HepG2 (cell line): ENCODE measurements around the gene STEAP1B. TPM values are rescaled to one million over a fixed set of nuclear protein-coding genes. Genes with fewer than 3 reads are reported as not detected.

Experiments
- ATAC-seq: fragments of 200-7000 bp; cut with Tn5 transposase; 3 replicates; pipeline ENCODE4 v1.9.1; 2020; ENCODE audit warnings: mild to moderate bottlenecking, moderate library complexity
- BruUV-seq: library from RNA; stranded (reverse); fragments of 400-500 nt; replicated peaks from 2 replicates; lab custom pipeline; 2021; lab: Mats Ljungman, UMichigan
- CTCF ChIA-PET: fragments of 300-600 bp; formaldehyde crosslinking; extraction: SDS; loops from one replicate; lab custom pipeline; 2021; ENCODE audit warnings: low total read pairs, inconsistent platforms, low intra/inter-chr PET ratio; lab: Yijun Ruan, JAX
- POLR2A ChIA-PET: fragments of 350-600 bp; sonication (Branson Sonifier 250); formaldehyde crosslinking; loops from one replicate; lab custom pipeline; 2020; ENCODE audit warnings: antibody characterized with exemption, inconsistent platforms; lab: Yijun Ruan, JAX
- DNase-seq: peaks from one replicate; pipeline ENCODE4 v3.0.0-alpha.2; 2015; ENCODE audit warnings: low spot score
- FAIRE-seq: peaks from 3 replicates; lab custom pipeline; 2011; peaks lifted over from hg19 to GRCh38; lab: Jason Lieb, UNC
- H2AFZ ChIP-seq: one replicate; pipeline ENCODE4 v1.6.1; 2011; ENCODE audit warnings: low read length, inconsistent platforms
- H3K27ac ChIP-seq: fragments of 300-600 bp; 3 replicates; pipeline ENCODE4 v1.8.0; 2011; ENCODE audit warnings: mixed run types, mild to moderate bottlenecking, mixed read lengths, low read length, inconsistent platforms; ENCODE audit not compliant: insufficient read depth; ENCODE audit errors: extremely low read length
- H3K27me3 ChIP-seq, 2 experiments: fragments of 200-600 bp in 1 of 2; 2 replicates in 1 of 2; 3 replicates in 1 of 2; pipeline versions ENCODE4 v1.6.0 to v1.8.0; 2011; ENCODE audit warnings: low read length in 2 of 2, mild to moderate bottlenecking in 2 of 2, moderate library complexity in 2 of 2, inconsistent platforms in 1 of 2; ENCODE audit not compliant: insufficient read depth in 2 of 2, control insufficient read depth in 1 of 2
- H3K36me3 ChIP-seq, 2 experiments: fragments of 200-600 bp in 1 of 2; replicated peaks in 1 of 2; 2 replicates in 1 of 2; 3 replicates in 1 of 2; pipeline versions ENCODE4 v1.5.1 to v1.8.0; 2011; ENCODE audit warnings: low read length in 2 of 2, inconsistent platforms in 1 of 2; ENCODE audit not compliant: insufficient read depth in 2 of 2, control insufficient read depth in 1 of 2
- H3K4me1 ChIP-seq: 2 replicates; pipeline ENCODE4 v1.5.1; 2012; ENCODE audit warnings: low read length, inconsistent platforms; ENCODE audit not compliant: insufficient read depth
- H3K4me2 ChIP-seq: 2 replicates; pipeline ENCODE4 v1.6.0; 2011; ENCODE audit warnings: low read depth, low read length, inconsistent platforms
- H3K4me3 ChIP-seq, 3 experiments: fragments of 200-600 bp in 1 of 3; sonication (generic), shearing (Covaris generic) in 1 of 3; replicated peaks in 1 of 3; 2 replicates each; pipeline ENCODE4 v1.5.1; 2011 to 2016; ENCODE audit warnings: low read length in 3 of 3, inconsistent platforms in 2 of 3, low read depth in 2 of 3, mild to moderate bottlenecking in 2 of 3, control low read depth in 1 of 3, mixed read lengths in 1 of 3; ENCODE audit not compliant: insufficient read depth in 1 of 3
- H3K79me2 ChIP-seq: one replicate; pipeline ENCODE4 v1.6.1; 2011; ENCODE audit warnings: low read length, inconsistent platforms; ENCODE audit not compliant: insufficient read depth
- H3K9ac ChIP-seq: 2 replicates; pipeline ENCODE4 v1.6.0; 2011; ENCODE audit warnings: mild to moderate bottlenecking, low read depth, low read length, inconsistent platforms; ENCODE audit not compliant: insufficient read depth
- H3K9me3 ChIP-seq: 2 replicates; pipeline ENCODE4 v1.5.1; 2012; ENCODE audit warnings: mild to moderate bottlenecking, low read length
- H4K20me1 ChIP-seq: 2 replicates; pipeline ENCODE4 v1.6.0; 2011; ENCODE audit warnings: inconsistent platforms, mild to moderate bottlenecking, low read length, moderate library complexity; ENCODE audit not compliant: insufficient read depth
- ELF3 ChIP-seq: IDR thresholded peaks from 2 replicates; pipeline ENCODE4 v1.6.1; 2016; ENCODE audit warnings: missing genetic modification reagents, missing compliant biosample characterization
- FOXA3 ChIP-seq: IDR thresholded peaks from 2 replicates; pipeline ENCODE4 v1.6.1; 2016; ENCODE audit warnings: missing genetic modification reagents, missing compliant biosample characterization
- FOXJ3 ChIP-seq: sonication (generic); formaldehyde crosslinking; IDR thresholded peaks from 2 replicates; pipeline ENCODE4 v1.4.0; 2020; ENCODE audit warnings: missing genetic modification reagents, mild to moderate bottlenecking, borderline replicate concordance
- GATA4 ChIP-seq: sonication (generic); IDR thresholded peaks from 2 replicates; pipeline ENCODE4 v1.6.1; 2016; ENCODE audit warnings: antibody characterized with exemption, low read depth, borderline replicate concordance
- JUND ChIP-seq: sonication (generic); formaldehyde crosslinking; IDR thresholded peaks from 2 replicates; pipeline ENCODE4 v1.8.0; 2022; ENCODE audit warnings: mild to moderate bottlenecking, missing genetic modification reagents
- NONO ChIP-seq, 2 experiments: fragments of 450-650 bp in 1 of 2; sonication (generic) in 1 of 2; formaldehyde crosslinking in 1 of 2; IDR thresholded peaks in 1 of 2; conservative IDR thresholded peaks in 1 of 2; 2 replicates each; pipeline versions ENCODE4 v1.6.1 to v1.8.0; 2017 to 2022; ENCODE audit warnings: mild to moderate bottlenecking in 1 of 2, missing genetic modification reagents in 1 of 2, moderate library complexity in 1 of 2
- POLR2AphosphoS5 ChIP-seq: IDR thresholded peaks from 2 replicates; pipeline ENCODE4 v1.6.1; 2012; ENCODE audit warnings: low read depth, low read length
- RBFOX2 ChIP-seq: fragments of 200-400 bp; formaldehyde crosslinking; IDR thresholded peaks from 2 replicates; pipeline ENCODE4 v1.6.1; 2017; ENCODE audit warnings: low read depth, mild to moderate bottlenecking, low read length
- SCMH1 ChIP-seq: sonication (generic); formaldehyde crosslinking; IDR thresholded peaks from 2 replicates; pipeline ENCODE4 v1.9.0; 2021; ENCODE audit warnings: missing genetic modification reagents, mild to moderate bottlenecking, borderline replicate concordance
- SP5 ChIP-seq: IDR thresholded peaks from 2 replicates; pipeline ENCODE4 v1.6.1; 2016; ENCODE audit warnings: low read depth, borderline replicate concordance
- U2AF2 ChIP-seq: fragments of 200-400 bp; formaldehyde crosslinking; IDR thresholded peaks from 2 replicates; pipeline ENCODE4 v1.6.1; 2017; ENCODE audit warnings: low read depth, mild to moderate bottlenecking, low read length
- ZBTB14 ChIP-seq: sonication (generic); formaldehyde crosslinking; IDR thresholded peaks from 2 replicates; pipeline ENCODE4 v1.4.0; 2020; ENCODE audit warnings: missing genetic modification reagents
- ZBTB26 ChIP-seq: IDR thresholded peaks from 2 replicates; pipeline ENCODE4 v1.6.1; 2016; ENCODE audit warnings: missing compliant biosample characterization, missing genetic modification reagents, borderline replicate concordance
- ZNF674 ChIP-seq: sonication (generic); formaldehyde crosslinking; IDR thresholded peaks from 2 replicates; pipeline ENCODE4 v1.5.0; 2020; ENCODE audit warnings: low read depth, mild to moderate bottlenecking, missing genetic modification reagents
- ZNF746 ChIP-seq: sonication (generic); formaldehyde crosslinking; IDR thresholded peaks from 2 replicates; pipeline ENCODE4 v1.8.0; 2022; ENCODE audit warnings: mild to moderate bottlenecking, missing genetic modification reagents
- WGBS: methylation state at CpG from one replicate; pipeline ENCODE4 v1.1.6; 2017; ENCODE audit warnings: low lambda C conversion rate; 5-methylcytosine and 5-hydroxymethylcytosine counted together
- in situ Hi-C: cut with HindIII; loops from 2 replicates; pipeline ENCODE4 v1.10.0; 2017; ENCODE audit warnings: low pct_unique_long_range_greater_than_20kb; ENCODE audit not compliant: extremely low pct_ligation_motif_present
- intact Hi-C: fragments of 100-400 bp; cut with micrococcal nuclease; formaldehyde crosslinking; loops from one replicate; pipeline ENCODE4 v1.10.0; 2022; ENCODE audit not compliant: unreplicated experiment
- polyA plus RNA-seq, 8 experiments: library from polyadenylated mRNA; depleted of rRNA in 3 of 8; stranded (reverse) in 7 of 8; unstranded in 1 of 8; fragments of >200 nt; fragmentation: Illumina TruSeq in 4 of 8; extraction: Trizol in 4 of 8; gene quantifications; 2 replicates each; pipeline versions ENCODE4 v1.2.1 to v1.2.3, GENCODE V29; 2011 to 2016; ENCODE audit warnings: low read depth in 4 of 8, missing spikeins in 1 of 8, mixed read lengths in 1 of 8; ENCODE audit not compliant: insufficient read depth in 1 of 8
- total RNA-seq, 5 experiments: library from RNA; depleted of rRNA; stranded (reverse); fragments of >200 nt; fragmentation: Illumina TruSeq; extraction: Trizol; gene quantifications; 2 replicates each; pipeline ENCODE4 v1.2.3, GENCODE V29; 2016; ENCODE audit warnings: low read depth in 1 of 5
- TF ChIP-seq, protein P1 (sequence below): sonication (generic); formaldehyde crosslinking; IDR thresholded peaks from 2 replicates; pipeline ENCODE4 v1.5.0; 2020; ENCODE audit warnings: missing genetic modification reagents

The STEAP1B gene
- total and polyA plus RNA-seq, 2 of the 13 experiments (the other 11 are each of a cell fraction or from before 2014, with no cell fraction given) = not detected

DNA sequence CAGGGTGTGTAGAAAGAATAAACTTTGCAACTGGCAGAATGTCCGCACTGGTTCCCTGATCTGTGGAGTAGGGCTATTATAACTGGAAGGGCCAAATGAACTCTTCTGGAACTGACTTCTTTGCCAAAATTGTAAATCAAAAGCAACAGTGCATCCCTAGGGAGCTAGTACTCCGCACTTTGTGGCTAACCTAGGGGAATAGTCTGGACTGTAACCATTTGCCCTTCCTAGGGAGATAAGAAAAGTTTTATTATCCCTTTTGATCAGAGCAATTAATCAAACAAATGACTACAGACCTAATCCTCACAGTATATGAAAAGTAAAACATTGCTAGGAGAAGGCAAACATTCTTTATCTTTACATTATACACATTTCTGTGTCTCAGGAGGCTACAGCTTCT, 45.5 kb upstream of the STEAP1B start:
- Histone ChIP-seq H4K20me1 (no peaks in the 10 kb centered on the region), H3K9ac (no peak overlapping the region), H3K9me3 (no peaks in the 10 kb centered on the region), H2AFZ (no peak overlapping the region), H3K27me3 (peaks cover 4 to 21% of the 10 kb centered on the region in 2 experiments; a peak in 3 of 5 replicates), H3K79me2 (no peaks in the 10 kb centered on the region), H3K4me1 (no peaks in the 10 kb centered on the region), H3K4me3 (no peak overlapping the region), H3K36me3 (no peaks in the 10 kb centered on the region), H3K27ac (no peak overlapping the region), H3K4me2 (no peak overlapping the region)
- intact Hi-C loops = no loop called here
- 3% methylated on average over 2 of the region's 2 CpGs for WGBS
- in situ Hi-C loops = no loop called here
- FAIRE-seq = no peak
- POLR2A ChIA-PET = no interaction called here
- BruUV-seq = no TSS peak
- TF ChIP-seq SP5 (CRISPR knock-in tag) (no peak), ZNF674 (CRISPR knock-in tag) (no peak), ZBTB14 (CRISPR knock-in tag) (no peak), U2AF2 (no peak), JUND (CRISPR knock-in tag) (no peak), FOXJ3 (CRISPR knock-in tag) (no peak), SCMH1 (CRISPR knock-in tag) (no peak), FOXA3 (CRISPR knock-in tag) (no peak)
- CTCF ChIA-PET = no interaction called here
- no peak for ATAC-seq
- DNase-seq = no peak

DNA sequence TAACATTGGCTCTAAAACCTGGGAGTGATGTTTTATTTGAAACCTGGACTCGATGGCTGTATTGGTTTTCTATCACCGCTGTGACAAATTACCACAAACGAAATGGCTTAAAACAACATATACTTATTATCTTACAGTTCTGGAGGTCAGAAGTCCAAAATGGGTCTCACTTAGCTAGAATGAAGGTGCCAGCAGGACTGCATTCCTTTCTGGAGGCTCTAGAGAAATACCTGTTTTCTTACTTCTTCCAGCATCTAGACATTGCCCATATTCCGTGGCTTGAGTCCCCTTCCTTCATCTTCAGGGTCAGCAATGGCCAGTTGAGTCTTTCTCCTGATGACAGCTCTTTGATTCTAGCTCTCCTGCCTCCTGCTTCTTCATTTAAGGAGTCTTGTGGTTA, 44.3 kb upstream of the STEAP1B start:
- CTCF ChIA-PET = no interaction called here
- no peak for FAIRE-seq

More for the DNA sequence above, 44.3 kb upstream of the STEAP1B start:
- Histone ChIP-seq H3K79me2 (no peaks in the 10 kb centered on the region), H3K9me3 (no peaks in the 10 kb centered on the region), H3K4me3 (no peak overlapping the region), H3K27ac (no peak overlapping the region), H4K20me1 (no peaks in the 10 kb centered on the region), H3K4me2 (no peak overlapping the region), H2AFZ (no peak overlapping the region), H3K27me3 (peaks cover 2 to 8% of the 10 kb centered on the region in 2 experiments; a peak in 3 of 5 replicates), H3K4me1 (no peaks in the 10 kb centered on the region), H3K9ac (no peak overlapping the region), H3K36me3 (no peaks in the 10 kb centered on the region)
- TF ChIP-seq GATA4 (no peak), POLR2AphosphoS5 (no peak), ELF3 (CRISPR knock-in tag) (no peak), ZNF746 (no peak), ZBTB26 (CRISPR knock-in tag) (no peak), RBFOX2 (no peak), NONO (IDR thresholded peaks at IDR 0.05) (no peak), NONO (CRISPR knock-in tag; conservative IDR thresholded peaks at IDR 0.05) (no peak)
- TF ChIP-seq, protein P1, sequence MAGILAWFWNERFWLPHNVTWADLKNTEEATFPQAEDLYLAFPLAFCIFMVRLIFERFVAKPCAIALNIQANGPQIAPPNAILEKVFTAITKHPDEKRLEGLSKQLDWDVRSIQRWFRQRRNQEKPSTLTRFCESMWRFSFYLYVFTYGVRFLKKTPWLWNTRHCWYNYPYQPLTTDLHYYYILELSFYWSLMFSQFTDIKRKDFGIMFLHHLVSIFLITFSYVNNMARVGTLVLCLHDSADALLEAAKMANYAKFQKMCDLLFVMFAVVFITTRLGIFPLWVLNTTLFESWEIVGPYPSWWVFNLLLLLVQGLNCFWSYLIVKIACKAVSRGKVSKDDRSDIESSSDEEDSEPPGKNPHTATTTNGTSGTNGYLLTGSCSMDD (CRISPR knock-in tag) = no peak
- no TSS peak for BruUV-seq
- in situ Hi-C loops (no loop called here), intact Hi-C loops (no loop called here)
- POLR2A ChIA-PET = no interaction called here
- DNase-seq (no peak), ATAC-seq (no peak)
- WGBS = 10% methylated on average over 4 of the region's 4 CpGs
